Trophoblast cell (in vitro differentiated cells and primary cell): ENCODE data around the gene ECEL1.

ENCODE experiments used
- DNase-seq, 2 donors: peaks; one replicate each; pipeline ENCODE4 v3.0.0-alpha.2; 2016
- H2AFZ ChIP-seq: 2 replicates; pipeline ENCODE4 v1.6.1; 2013; ENCODE audit warnings: low read length, moderate library complexity, mild to moderate bottlenecking; ENCODE audit not compliant: insufficient read depth, poor library complexity
- H2AK5ac ChIP-seq: 2 replicates; pipeline ENCODE4 v1.6.1; 2013; ENCODE audit warnings: mild to moderate bottlenecking, low read length
- H2BK120ac ChIP-seq: 2 replicates; pipeline ENCODE4 v1.6.1; 2013; ENCODE audit warnings: low read length, mild to moderate bottlenecking, moderate library complexity; ENCODE audit not compliant: insufficient read depth, poor library complexity
- H2BK12ac ChIP-seq: 2 replicates; pipeline ENCODE4 v1.6.1; 2013; ENCODE audit warnings: mild to moderate bottlenecking, low read length, moderate library complexity
- H2BK5ac ChIP-seq: 2 replicates; pipeline ENCODE4 v1.6.1; 2013; ENCODE audit warnings: low read length, low read depth, moderate library complexity, mild to moderate bottlenecking; ENCODE audit not compliant: poor library complexity
- H3K14ac ChIP-seq: 2 replicates; pipeline ENCODE4 v1.6.1; 2013; ENCODE audit warnings: mild to moderate bottlenecking, low read length
- H3K18ac ChIP-seq: 2 replicates; pipeline ENCODE4 v1.6.1; 2013; ENCODE audit warnings: mild to moderate bottlenecking, low read length
- H3K23ac ChIP-seq: 2 replicates; pipeline ENCODE4 v1.6.1; 2013; ENCODE audit warnings: low read length
- H3K27ac ChIP-seq: 2 replicates; pipeline ENCODE4 v1.5.1; 2013; ENCODE audit warnings: low read depth, mild to moderate bottlenecking, inconsistent platforms, low read length, moderate library complexity
- H3K27me3 ChIP-seq: 2 replicates; pipeline ENCODE4 v1.6.1; 2013; ENCODE audit warnings: inconsistent platforms, mild to moderate bottlenecking, low read length, moderate library complexity; ENCODE audit not compliant: insufficient read depth
- H3K36me3 ChIP-seq, 2 experiments: 1 replicate in 1 of 2; 2 replicates in 1 of 2; pipeline ENCODE4 v1.6.1; 2013; ENCODE audit warnings: low read length in 2 of 2, mild to moderate bottlenecking in 2 of 2, moderate library complexity in 1 of 2; ENCODE audit not compliant: insufficient read depth in 2 of 2, control insufficient read depth in 1 of 2
- H3K4ac ChIP-seq: 2 replicates; pipeline ENCODE4 v1.6.1; 2013; ENCODE audit warnings: low read depth, mild to moderate bottlenecking, low read length, moderate library complexity
- H3K4me1 ChIP-seq, 2 experiments: 1 replicate in 1 of 2; 2 replicates in 1 of 2; pipeline ENCODE4 v1.6.1; 2013; ENCODE audit warnings: low read length in 2 of 2, mild to moderate bottlenecking in 2 of 2, moderate library complexity in 1 of 2; ENCODE audit not compliant: insufficient read depth in 2 of 2, control insufficient read depth in 1 of 2
- H3K4me2 ChIP-seq: 2 replicates; pipeline ENCODE4 v1.6.1; 2013; ENCODE audit warnings: inconsistent platforms, mild to moderate bottlenecking, low read length, moderate library complexity
- H3K4me3 ChIP-seq: 2 replicates; pipeline ENCODE4 v1.5.1; 2013; ENCODE audit warnings: mild to moderate bottlenecking, low read depth, low read length, inconsistent platforms
- H3K79me1 ChIP-seq: one replicate; pipeline ENCODE4 v1.6.1; 2013; ENCODE audit warnings: low read length
- H3K79me2 ChIP-seq: 2 replicates; pipeline ENCODE4 v1.6.1; 2013; ENCODE audit warnings: low read length, mild to moderate bottlenecking; ENCODE audit not compliant: control insufficient read depth, insufficient read depth, poor library complexity
- H3K9ac ChIP-seq: 2 replicates; pipeline ENCODE4 v1.6.1; 2013; ENCODE audit warnings: mild to moderate bottlenecking, low read length
- H3K9me3 ChIP-seq: 2 replicates; pipeline ENCODE4 v1.6.1; 2013; ENCODE audit warnings: low read depth, mild to moderate bottlenecking, control low read depth, inconsistent platforms, low read length; ENCODE audit not compliant: insufficient read depth
- H4K12ac ChIP-seq: 2 replicates; pipeline ENCODE4 v1.6.1; 2013; ENCODE audit warnings: low read depth, mild to moderate bottlenecking, low read length, moderate library complexity
- H4K8ac ChIP-seq: 2 replicates; pipeline ENCODE4 v1.6.1; 2013; ENCODE audit warnings: low read depth, mild to moderate bottlenecking, low read length, moderate library complexity
- H4K91ac ChIP-seq: one replicate; pipeline ENCODE4 v1.6.1; 2013; ENCODE audit warnings: low read depth, mild to moderate bottlenecking, low read length, moderate library complexity
- WGBS: extraction: QIAGEN DNeasy Blood & Tissue Kit; methylation state at CpG from one replicate; pipeline ENCODE4 v1.1.7; 2013; ENCODE audit warnings: missing lambda C conversion rate; ENCODE audit not compliant: insufficient read length, insufficient coverage; ENCODE audit errors: extremely low coverage; 5-methylcytosine and 5-hydroxymethylcytosine counted together

Gene ECEL1

DNA sequence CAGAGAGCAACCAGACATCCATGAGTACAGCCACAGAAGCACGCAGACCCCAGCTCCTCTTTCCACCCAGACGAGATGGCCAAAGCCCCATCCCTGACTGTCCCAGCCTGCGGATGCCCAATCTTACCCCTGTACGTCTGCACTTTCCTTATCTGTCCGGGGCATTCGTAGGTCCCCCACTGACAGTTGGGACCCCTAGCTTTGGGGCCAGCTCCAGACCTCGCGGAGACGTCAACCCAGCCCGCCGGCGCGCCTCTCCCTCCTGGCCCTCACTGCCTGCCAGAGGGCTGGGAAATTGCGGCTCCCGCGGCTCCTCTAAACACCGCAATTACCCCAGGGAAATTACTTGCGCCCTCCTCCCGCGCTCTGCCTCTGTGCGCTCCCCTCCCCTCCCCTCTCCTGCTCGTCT, 2.3 kb downstream of the ECEL1 start:
- no peaks in the 10 kb centered on the region for H3K79me1 ChIP-seq
- no peak overlapping the region for H3K18ac ChIP-seq
- no peak overlapping the region for H3K4me2 ChIP-seq
- peaks cover 0 to 5% of the 10 kb centered on the region in 2 experiments for H3K4me1 ChIP-seq
- H3K4ac ChIP-seq, result no peak overlapping the region
- no peak overlapping the region for H3K4me3 ChIP-seq
- H3K27me3 ChIP-seq, result peaks cover 57% of the 10 kb centered on the region
- no CpG with 5 or more reads among the region's 22 CpGs for WGBS
- H2BK5ac ChIP-seq, result no peak overlapping the region
- no peak overlapping the region for H4K12ac ChIP-seq
- no peak overlapping the region for H2BK120ac ChIP-seq
- no peak overlapping the region for H3K23ac ChIP-seq
- H2AFZ ChIP-seq, result no peak overlapping the region
- no peak overlapping the region for H3K27ac ChIP-seq
- H3K36me3 ChIP-seq, result no peaks in the 10 kb centered on the region
- DNase-seq, result no peak
- H2BK12ac ChIP-seq, result no peak overlapping the region
- H4K91ac ChIP-seq, result no peak overlapping the region
- H2AK5ac ChIP-seq, result no peak overlapping the region
- H4K8ac ChIP-seq, result no peak overlapping the region
- no peak overlapping the region for H3K14ac ChIP-seq
- peaks cover 23% of the 10 kb centered on the region for H3K9me3 ChIP-seq
- H3K9ac ChIP-seq, result no peak overlapping the region
- no peaks in the 10 kb centered on the region for H3K79me2 ChIP-seq

DNA sequence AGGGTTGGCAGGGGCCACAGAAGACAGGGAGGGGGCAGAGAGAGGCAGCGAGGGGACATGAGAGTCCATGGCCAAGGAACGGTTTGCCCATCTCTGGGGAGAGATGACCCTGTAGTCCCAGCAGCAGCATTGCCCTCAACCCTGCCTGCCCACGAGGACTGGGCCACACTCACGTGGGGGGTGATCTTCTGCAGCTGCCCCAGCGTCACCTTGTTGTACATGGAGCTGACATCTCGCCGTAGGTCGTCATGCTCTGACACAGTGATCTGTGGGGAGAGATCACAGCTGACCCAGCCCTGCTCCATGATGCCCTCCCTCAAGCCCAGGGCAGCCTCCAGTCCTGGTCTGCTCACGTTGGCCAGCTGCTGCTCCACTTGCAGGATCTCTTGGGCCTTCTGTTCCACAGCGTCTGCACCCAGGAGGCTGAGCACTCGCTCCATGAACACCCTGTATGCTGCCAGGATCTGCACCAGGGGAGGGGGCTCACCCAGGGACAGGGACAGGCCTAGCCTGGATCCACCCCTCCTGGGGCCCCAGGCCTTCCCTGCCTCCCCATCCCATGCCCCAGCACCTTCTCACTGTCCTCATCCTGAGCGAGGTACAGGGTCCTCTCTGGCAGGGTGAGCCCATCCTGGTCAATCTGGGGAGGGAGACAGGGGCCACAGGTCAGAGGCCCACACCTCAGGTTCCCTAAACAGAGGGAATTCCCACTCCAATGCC, 2.8 kb downstream of the ECEL1 start:
- H3K79me2 ChIP-seq, result no peaks in the 10 kb centered on the region
- H3K4ac ChIP-seq, result no peak overlapping the region
- no peak overlapping the region for H3K4me2 ChIP-seq
- H3K27me3 ChIP-seq, result peaks cover 55% of the 10 kb centered on the region
- no peak overlapping the region for H4K91ac ChIP-seq
- no peak overlapping the region for H4K8ac ChIP-seq
- peaks cover 23% of the 10 kb centered on the region for H3K9me3 ChIP-seq
- H2AFZ ChIP-seq, result no peak overlapping the region
- H3K18ac ChIP-seq, result no peak overlapping the region
- H3K4me1 ChIP-seq, result peaks cover 0 to 5% of the 10 kb centered on the region in 2 experiments
- no peak overlapping the region for H2BK120ac ChIP-seq
- no peak overlapping the region for H3K4me3 ChIP-seq
- no peaks in the 10 kb centered on the region for H3K36me3 ChIP-seq
- no peak overlapping the region for H4K12ac ChIP-seq
- no peaks in the 10 kb centered on the region for H3K79me1 ChIP-seq
- H3K14ac ChIP-seq, result no peak overlapping the region
- no peak overlapping the region for H2BK12ac ChIP-seq
- no peak overlapping the region for H3K23ac ChIP-seq
- no peak overlapping the region for H2AK5ac ChIP-seq
- H2BK5ac ChIP-seq, result no peak overlapping the region
- no peak overlapping the region for H3K27ac ChIP-seq
- DNase-seq, result no peak
- H3K9ac ChIP-seq, result no peak overlapping the region
- WGBS, result no CpG with 5 or more reads among the region's 12 CpGs

DNA sequence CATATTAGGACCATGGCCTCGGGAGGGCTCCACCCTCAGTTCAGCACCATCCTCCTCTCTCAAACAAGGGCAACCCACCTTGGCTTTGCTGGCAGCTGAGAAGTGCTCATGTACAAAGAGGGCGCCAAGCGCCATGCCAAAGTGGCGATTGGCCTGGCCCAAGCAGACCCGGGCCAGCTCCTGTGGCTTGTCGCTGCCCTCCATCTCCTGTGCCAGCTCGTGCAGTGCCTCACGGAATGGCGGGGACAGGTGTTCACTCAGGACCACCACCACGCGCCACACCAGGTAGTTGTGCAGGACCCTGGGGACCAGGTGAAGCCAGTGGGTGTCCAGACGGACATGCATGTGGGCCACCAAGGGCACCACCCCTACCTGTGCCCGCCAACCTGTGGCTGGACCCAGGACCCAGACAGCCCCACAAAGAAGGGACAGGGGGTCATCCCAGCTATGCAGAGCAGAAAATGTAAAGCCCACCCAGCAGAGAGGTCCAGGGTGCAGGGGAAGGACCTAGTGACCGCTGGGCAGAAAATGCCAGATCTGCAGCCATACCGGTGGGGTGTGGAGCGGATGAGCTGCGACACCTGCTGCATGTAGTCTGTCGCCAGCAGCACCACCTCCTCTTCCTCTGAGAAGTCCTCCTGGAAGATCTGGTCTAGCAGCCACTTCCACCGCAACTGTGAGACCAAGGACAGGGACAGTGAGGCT, 3.6 kb downstream of the ECEL1 start:
- Histone ChIP-seq H2BK5ac (no peak overlapping the region), H4K91ac (no peak overlapping the region), H3K9ac (no peak overlapping the region), H3K4me1 (peaks cover 0 to 5% of the 10 kb centered on the region in 2 experiments), H2AK5ac (no peak overlapping the region), H3K18ac (no peak overlapping the region), H2AFZ (no peak overlapping the region), H2BK120ac (no peak overlapping the region), H3K4ac (no peak overlapping the region), H3K79me1 (no peaks in the 10 kb centered on the region), H3K36me3 (no peaks in the 10 kb centered on the region), H2BK12ac (no peak overlapping the region), H3K14ac (no peak overlapping the region), H3K23ac (no peak overlapping the region), H4K12ac (no peak overlapping the region), H3K4me3 (no peak overlapping the region), H4K8ac (no peak overlapping the region), H3K27me3 (peaks cover 55% of the 10 kb centered on the region), H3K4me2 (no peak overlapping the region), H3K9me3 (peaks cover 24% of the 10 kb centered on the region), H3K79me2 (no peaks in the 10 kb centered on the region), H3K27ac (no peak overlapping the region)
- WGBS, result no CpG with 5 or more reads among the region's 19 CpGs
- no peak for DNase-seq

DNA sequence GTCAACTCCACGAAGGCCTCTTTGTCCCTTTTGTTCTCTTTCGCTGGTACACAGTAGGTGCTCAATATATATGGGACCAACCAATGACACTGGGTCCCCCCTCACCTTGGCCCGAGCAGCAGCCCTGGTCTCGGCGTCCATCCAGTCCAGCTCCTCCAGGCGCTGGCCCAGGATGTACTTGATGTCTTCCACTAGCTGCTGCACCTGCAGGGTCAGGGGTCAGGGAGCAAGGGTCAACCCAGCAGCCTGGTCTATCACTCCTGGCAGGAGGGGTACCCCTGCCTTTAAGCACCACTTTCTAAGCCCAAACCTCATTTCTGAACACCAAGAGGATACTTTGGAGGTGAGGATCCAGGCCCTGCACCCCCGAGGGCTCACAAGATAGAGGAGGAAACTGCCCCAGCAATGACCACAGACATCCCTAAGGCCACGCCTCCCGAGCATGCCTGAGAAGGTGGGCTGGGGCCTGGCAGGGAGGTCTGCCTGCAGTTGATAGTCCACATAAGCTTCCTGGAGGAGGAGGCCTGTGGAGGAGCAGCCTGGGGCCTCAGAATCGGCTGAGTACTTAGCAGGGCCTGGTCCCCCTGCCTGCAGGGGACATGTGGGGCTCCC, 4.2 kb downstream of the ECEL1 start:
- no peak overlapping the region for H3K4me3 ChIP-seq
- H3K9ac ChIP-seq, result no peak overlapping the region
- no peaks in the 10 kb centered on the region for H3K36me3 ChIP-seq
- H3K27ac ChIP-seq, result no peak overlapping the region
- H2AK5ac ChIP-seq, result no peak overlapping the region
- H2BK5ac ChIP-seq, result no peak overlapping the region
- H3K23ac ChIP-seq, result no peak overlapping the region
- no peaks in the 10 kb centered on the region for H3K79me2 ChIP-seq
- H2BK12ac ChIP-seq, result no peak overlapping the region
- H3K79me1 ChIP-seq, result no peaks in the 10 kb centered on the region
- H4K91ac ChIP-seq, result no peak overlapping the region
- H3K9me3 ChIP-seq, result peaks cover 24% of the 10 kb centered on the region
- peaks cover 49% of the 10 kb centered on the region for H3K27me3 ChIP-seq
- H4K12ac ChIP-seq, result no peak overlapping the region
- H3K4me1 ChIP-seq, result peaks cover 0 to 5% of the 10 kb centered on the region in 2 experiments
- H2AFZ ChIP-seq, result no peak overlapping the region
- H3K4ac ChIP-seq, result no peak overlapping the region
- DNase-seq, result no peak
- H2BK120ac ChIP-seq, result no peak overlapping the region
- WGBS, result no CpG with 5 or more reads among the region's 10 CpGs
- H3K18ac ChIP-seq, result no peak overlapping the region
- H4K8ac ChIP-seq, result no peak overlapping the region
- H3K4me2 ChIP-seq, result no peak overlapping the region
- no peak overlapping the region for H3K14ac ChIP-seq
